Measurements from ENCODE around the gene CD200R1L. TPM values are rescaled to one million over a fixed set of nuclear protein-coding genes. Genes with fewer than 3 reads are reported as not detected.
"Not testable (repeated sequence)": the region's sequence is repeated elsewhere in the genome, so short reads cannot be mapped to it uniquely, and the experiment has no call there.

The CD200R1L gene
- total RNA-seq: not detected

GRCh38 chr3:112846764-112847163 is at the start of gene CD200R1L:
CD200R1L (minus strand) TSS chr3:112846864; CDS start chr3:112829367, 17,497 bp downstream.
- H3K27ac Mint-ChIP-seq: peak within 1 kb of the TSS in 1 of 2 donors; percentile 67
- ATAC-seq (no peak), DNase-seq (ENCODE audit: low spot score in 2 of 2) (no peak)
- H3K9me3 Mint-ChIP-seq: peaks cover 26 to 33% of the 10 kb centered on the region in 2 donors
- peaks cover 24 to 27% of the 10 kb centered on the region in 2 donors for H3K36me3 Mint-ChIP-seq

GRCh38 chr3:112894258-112894657 is 47.6 kb upstream of the CD200R1L start:
- H3K9me3 Mint-ChIP-seq: peaks cover 0 to 4% of the 10 kb centered on the region in 2 donors
- no peak for DNase-seq (ENCODE audit: low spot score in 2 of 2)
- no peak for ATAC-seq
- H3K27ac Mint-ChIP-seq: no peak overlapping the region
- H3K36me3 Mint-ChIP-seq: no peaks in the 10 kb centered on the region

GRCh38 chr3:112889357-112889756 is 42.7 kb upstream of the CD200R1L start:
- ATAC-seq: no peak
- peaks cover 0 to 4% of the 10 kb centered on the region in 2 donors for H3K9me3 Mint-ChIP-seq
- H3K36me3 Mint-ChIP-seq: no peaks in the 10 kb centered on the region
- no peak for DNase-seq (ENCODE audit: low spot score in 2 of 2)
- no peak overlapping the region for H3K27ac Mint-ChIP-seq

GRCh38 chr3:112888381-112889085 is 41.9 kb upstream of the CD200R1L start:
- no peak overlapping the region for H3K27ac Mint-ChIP-seq
- H3K36me3 Mint-ChIP-seq: no peaks in the 10 kb centered on the region
- H3K9me3 Mint-ChIP-seq: peaks cover 0 to 4% of the 10 kb centered on the region in 2 donors
- DNase-seq (ENCODE audit: low spot score in 2 of 2): no peak
- no peak for ATAC-seq

- Mint-ChIP-seq H3K36me3 (no peaks in the 10 kb centered on the region), H3K9me3 (peaks cover 0 to 9% of the 10 kb centered on the region in 2 donors), H3K27ac (no peak overlapping the region)
- no peak for DNase-seq (ENCODE audit: low spot score in 2 of 2)
- no peak for ATAC-seq
Measured at GRCh38 chr3:112884678-112885290, 38.1 kb upstream of the CD200R1L start.

- no peak for ATAC-seq
- Mint-ChIP-seq H3K36me3 (no peaks in the 10 kb centered on the region), H3K9me3 (peaks cover 0 to 16% of the 10 kb centered on the region in 2 donors), H3K27ac (no peak overlapping the region)
- no peak for DNase-seq (ENCODE audit: low spot score in 2 of 2)
Measured at GRCh38 chr3:112881891-112882290, 35.2 kb upstream of the CD200R1L start.

- no peak overlapping the region for H3K27ac Mint-ChIP-seq
- peaks cover 9% of the 10 kb centered on the region in 2 donors for H3K36me3 Mint-ChIP-seq
- no peak for ATAC-seq
- no peak for DNase-seq (ENCODE audit: low spot score in 2 of 2)
- peaks cover 14 to 24% of the 10 kb centered on the region in 2 donors for H3K9me3 Mint-ChIP-seq
Measured at GRCh38 chr3:112875561-112875960, 28.9 kb upstream of the CD200R1L start.

GRCh38 chr3:112874725-112875124 is 28.1 kb upstream of the CD200R1L start:
- Mint-ChIP-seq H3K9me3 (peaks cover 22 to 26% of the 10 kb centered on the region in 2 donors), H3K36me3 (peaks cover 17 to 18% of the 10 kb centered on the region in 2 donors), H3K27ac (no peak overlapping the region)
- ATAC-seq (no peak), DNase-seq (ENCODE audit: low spot score in 2 of 2) (no peak)

- Mint-ChIP-seq H3K36me3 (peaks cover 20 to 21% of the 10 kb centered on the region in 2 donors), H3K9me3 (peaks cover 25 to 27% of the 10 kb centered on the region in 2 donors), H3K27ac (no peak overlapping the region)
- ATAC-seq (no peak), DNase-seq (ENCODE audit: low spot score in 2 of 2) (no peak)
Measured at GRCh38 chr3:112873632-112874031, 27.0 kb upstream of the CD200R1L start.

- Mint-ChIP-seq H3K36me3 (peaks cover 20 to 21% of the 10 kb centered on the region in 2 donors), H3K27ac (no peak overlapping the region), H3K9me3 (peaks cover 24 to 31% of the 10 kb centered on the region in 2 donors)
- DNase-seq (ENCODE audit: low spot score in 2 of 2) (no peak), ATAC-seq (no peak)
Measured at GRCh38 chr3:112871735-112872134, 25.1 kb upstream of the CD200R1L start.

- Mint-ChIP-seq H3K9me3 (peaks cover 17 to 19% of the 10 kb centered on the region in 2 donors), H3K27ac (no peak overlapping the region), H3K36me3 (peaks cover 13 to 14% of the 10 kb centered on the region in 2 donors)
- no peak for ATAC-seq
- no peak for DNase-seq (ENCODE audit: low spot score in 2 of 2)
Measured at GRCh38 chr3:112865757-112866156, 19.1 kb upstream of the CD200R1L start.

GRCh38 chr3:112860898-112861297 is 14.2 kb upstream of the CD200R1L start:
- peaks cover 0 to 12% of the 10 kb centered on the region in 2 donors for H3K9me3 Mint-ChIP-seq
- no peak for ATAC-seq
- peaks cover 7 to 11% of the 10 kb centered on the region in 2 donors for H3K36me3 Mint-ChIP-seq
- H3K27ac Mint-ChIP-seq: no peak overlapping the region
- no peak for DNase-seq (ENCODE audit: low spot score in 2 of 2)

GRCh38 chr3:112858410-112859069 is 11.9 kb upstream of the CD200R1L start:
- ATAC-seq (peak; percentile 89 to 93), DNase-seq (ENCODE audit: low spot score in 2 of 2) (peak in 1 of 2 donors; percentile 6)
- H3K27ac Mint-ChIP-seq: peak overlapping the region in 1 of 2 donors; percentile 29
- H3K9me3 Mint-ChIP-seq: peaks cover 3 to 12% of the 10 kb centered on the region in 2 donors
- H3K36me3 Mint-ChIP-seq: peaks cover 7 to 11% of the 10 kb centered on the region in 2 donors

GRCh38 chr3:112857526-112857925 is 10.9 kb upstream of the CD200R1L start:
- Mint-ChIP-seq H3K27ac (peak overlapping the region in 1 of 2 donors; percentile 29), H3K36me3 (peaks cover 12 to 14% of the 10 kb centered on the region in 2 donors), H3K9me3 (peaks cover 3 to 13% of the 10 kb centered on the region in 2 donors)
- no peak for DNase-seq (ENCODE audit: low spot score in 2 of 2)
- ATAC-seq: no peak

GRCh38 chr3:112856537-112856936 is 9.9 kb upstream of the CD200R1L start:
- H3K9me3 Mint-ChIP-seq: peaks cover 12 to 23% of the 10 kb centered on the region in 2 donors
- H3K27ac Mint-ChIP-seq: no peak overlapping the region
- no peak for ATAC-seq
- DNase-seq (ENCODE audit: low spot score in 2 of 2): no peak
- peaks cover 22 to 23% of the 10 kb centered on the region in 2 donors for H3K36me3 Mint-ChIP-seq

GRCh38 chr3:112855883-112856282 is 9.2 kb upstream of the CD200R1L start:
- Mint-ChIP-seq H3K36me3 (peaks cover 28 to 30% of the 10 kb centered on the region in 2 donors), H3K27ac (no peak overlapping the region), H3K9me3 (peaks cover 17 to 29% of the 10 kb centered on the region in 2 donors)
- DNase-seq (ENCODE audit: low spot score in 2 of 2) (no peak), ATAC-seq (no peak)

- Mint-ChIP-seq H3K9me3 (peaks cover 25 to 37% of the 10 kb centered on the region in 2 donors), H3K36me3 (peaks cover 36 to 38% of the 10 kb centered on the region in 2 donors)
- not testable (repeated sequence) for DNase-seq (ENCODE audit: low spot score in 2 of 2); H3K27ac Mint-ChIP-seq; ATAC-seq
Measured at GRCh38 chr3:112855074-112855473, 8.4 kb upstream of the CD200R1L start.

Measured in activated naive CD4-positive, alpha-beta T cell treated with anti-CD3 and anti-CD28 coated beads, Interleukin-2, amount 50 U/mL, for 72 hours (primary cell).